NCI-H748 treated with DMSO at 0.1 percent for 48 hours (cell line): ENCODE measurements around the gene JAG2.

Experiments used
- DNase-seq: peaks from one replicate; lab custom pipeline; 2025; lab: John Stamatoyannopoulos, UW

Gene JAG2

DNA sequence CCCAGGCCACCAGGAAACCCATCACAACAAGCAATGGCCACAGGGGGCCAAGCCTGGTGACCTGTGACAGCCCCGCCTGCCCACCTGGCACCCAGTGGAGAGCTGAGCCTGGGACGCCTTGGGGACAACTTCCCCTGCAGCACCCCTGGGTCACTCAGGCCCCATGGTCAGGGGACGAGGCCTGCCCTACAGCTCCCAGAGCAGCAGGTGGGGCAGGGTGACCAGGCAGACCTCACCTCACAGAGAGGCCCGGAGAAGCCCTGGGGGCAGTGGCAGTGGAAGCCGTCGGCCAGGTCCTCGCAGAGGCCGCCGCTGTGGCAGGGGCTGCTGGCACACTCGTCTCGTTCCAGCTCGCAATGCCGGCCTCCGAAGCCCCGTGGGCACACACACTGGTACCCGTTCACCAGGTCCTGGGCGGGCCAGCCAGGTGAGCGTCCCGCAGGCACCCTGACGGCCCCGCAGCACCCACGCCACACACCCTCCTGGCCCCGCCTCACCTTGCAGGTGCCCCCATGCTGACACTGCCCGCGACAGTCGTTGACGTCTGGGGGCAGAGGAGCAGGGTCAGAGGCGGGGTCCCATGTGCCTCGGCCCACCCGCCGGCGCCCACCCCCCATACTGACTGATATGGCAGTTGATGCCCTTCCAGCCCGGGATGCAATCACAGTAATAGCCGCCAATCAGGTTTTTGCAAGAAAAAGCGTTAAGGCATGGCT is 18.1 kb downstream of the JAG2 start:
- DNase-seq = no peak

DNA sequence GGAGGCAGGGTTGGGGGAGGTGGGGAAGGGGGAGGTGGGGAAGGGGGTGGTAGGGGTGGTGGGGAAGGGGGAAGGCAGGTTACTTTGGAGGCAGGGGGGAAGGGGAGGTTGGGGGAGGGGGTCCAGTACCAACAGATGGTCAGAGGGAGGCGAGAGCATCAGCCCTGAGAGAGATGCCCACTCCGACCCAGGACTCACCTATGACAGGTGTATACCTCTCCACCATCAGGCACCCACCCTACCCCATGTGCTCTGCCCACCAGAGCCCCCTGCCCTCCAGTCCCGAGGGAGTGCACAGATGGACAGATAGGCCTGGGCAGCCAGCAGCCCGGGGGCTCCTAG is 18.6 kb downstream of the JAG2 start:
- no peak for DNase-seq

DNA sequence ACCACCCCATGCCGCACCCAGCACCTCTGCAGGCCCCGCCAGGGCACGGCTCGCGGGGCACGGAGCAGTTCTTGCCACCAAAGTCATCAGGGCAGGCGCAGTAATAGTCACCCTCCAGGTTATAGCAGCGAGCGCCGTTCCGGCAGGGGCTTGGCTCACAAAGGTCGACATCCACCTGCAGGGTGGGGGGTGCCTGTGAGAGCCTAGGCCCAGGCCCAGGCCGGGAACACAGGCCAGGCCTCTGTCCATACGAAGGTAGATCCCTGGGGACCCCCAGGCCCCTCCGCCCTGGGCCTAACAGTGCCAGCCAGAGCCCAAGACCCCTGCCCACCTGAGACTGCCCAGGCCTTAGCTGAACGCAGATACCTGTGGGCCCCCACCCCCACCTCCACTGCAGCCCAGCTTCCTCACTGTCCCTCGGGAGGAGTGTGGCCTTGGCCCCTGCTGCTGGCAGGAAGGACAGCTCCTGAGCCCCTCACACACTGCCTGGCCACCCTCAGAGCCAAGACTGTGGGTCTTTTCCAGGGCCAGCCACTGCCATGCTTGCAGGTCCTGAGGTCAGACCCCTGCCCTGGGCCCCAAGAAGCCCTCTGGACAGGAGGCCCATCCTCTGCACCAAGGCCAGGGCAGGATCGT is 19.3 kb downstream of the JAG2 start:
- DNase-seq = no peak

DNA sequence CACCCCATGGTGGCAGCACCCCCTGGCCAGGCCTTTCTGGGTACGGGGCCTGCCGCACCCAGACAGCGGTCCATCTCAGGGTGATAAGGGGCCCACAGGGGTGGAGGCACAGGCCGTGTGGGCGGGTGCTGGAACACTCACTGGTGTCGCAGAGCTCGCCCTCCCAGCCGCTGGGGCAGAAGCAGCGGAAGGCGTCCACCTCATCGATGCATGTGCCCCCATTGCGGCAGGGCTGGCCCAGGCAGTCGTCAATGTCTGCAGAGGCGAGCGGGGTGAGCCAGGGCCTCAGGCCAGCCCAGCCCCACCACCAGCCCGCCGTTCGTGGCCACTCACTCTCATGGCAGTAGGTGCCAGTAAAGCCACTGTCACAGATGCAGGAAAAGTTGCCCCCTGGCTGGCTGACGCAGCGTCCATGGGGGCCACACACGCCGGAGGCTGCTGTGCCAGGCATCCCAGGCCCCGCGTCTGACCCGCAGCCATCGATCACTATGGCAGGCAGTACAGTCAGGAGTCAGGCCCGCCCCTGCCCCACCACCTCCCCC is 19.9 kb downstream of the JAG2 start:
- no peak for DNase-seq

DNA sequence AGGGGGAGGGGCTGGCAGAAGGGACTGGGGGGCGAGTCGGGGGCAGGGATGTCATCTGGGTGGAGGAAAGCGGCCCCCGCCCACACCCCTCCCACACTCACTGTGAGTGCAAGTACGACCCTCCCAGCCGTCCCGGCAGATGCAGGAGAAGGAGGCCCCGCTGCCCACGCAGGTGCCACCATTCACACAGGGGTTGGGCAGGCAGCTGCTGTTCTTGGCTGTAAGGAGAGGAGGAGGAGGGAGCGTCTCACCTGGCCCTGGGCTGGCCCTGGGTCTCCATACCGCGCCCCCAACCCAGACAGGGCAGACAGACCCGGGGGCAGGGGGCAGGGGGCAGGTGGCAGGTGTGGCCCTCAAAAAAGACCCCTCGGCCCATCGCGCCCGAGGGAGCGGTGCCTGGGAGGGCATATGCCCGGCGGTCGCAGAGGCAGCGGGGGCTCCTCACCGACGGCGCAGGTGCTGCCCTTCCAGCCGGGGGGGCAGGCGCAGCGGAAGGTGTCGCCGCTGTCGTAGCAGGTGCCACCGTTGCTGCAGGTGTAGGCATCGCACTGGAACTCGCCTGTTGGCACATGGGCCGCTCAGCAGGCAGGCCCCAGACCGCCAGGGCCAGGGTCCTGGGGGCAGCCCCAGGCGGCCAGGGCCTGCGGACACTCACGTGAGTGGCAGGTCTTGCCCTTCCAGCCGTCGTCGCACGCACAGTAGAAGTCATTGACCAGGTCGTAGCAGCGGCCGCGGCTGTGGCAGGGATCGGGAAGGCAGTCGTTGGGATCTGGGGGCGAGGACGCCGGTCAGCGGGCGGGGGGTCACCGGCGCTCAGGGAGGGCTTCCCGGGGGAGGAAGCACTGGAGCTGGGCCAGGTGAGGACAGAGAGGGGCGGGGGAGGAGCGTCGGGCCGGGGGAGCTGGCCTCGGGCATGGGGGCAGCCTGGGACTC is 20.6 kb downstream of the JAG2 start:
- DNase-seq = no peak

DNA sequence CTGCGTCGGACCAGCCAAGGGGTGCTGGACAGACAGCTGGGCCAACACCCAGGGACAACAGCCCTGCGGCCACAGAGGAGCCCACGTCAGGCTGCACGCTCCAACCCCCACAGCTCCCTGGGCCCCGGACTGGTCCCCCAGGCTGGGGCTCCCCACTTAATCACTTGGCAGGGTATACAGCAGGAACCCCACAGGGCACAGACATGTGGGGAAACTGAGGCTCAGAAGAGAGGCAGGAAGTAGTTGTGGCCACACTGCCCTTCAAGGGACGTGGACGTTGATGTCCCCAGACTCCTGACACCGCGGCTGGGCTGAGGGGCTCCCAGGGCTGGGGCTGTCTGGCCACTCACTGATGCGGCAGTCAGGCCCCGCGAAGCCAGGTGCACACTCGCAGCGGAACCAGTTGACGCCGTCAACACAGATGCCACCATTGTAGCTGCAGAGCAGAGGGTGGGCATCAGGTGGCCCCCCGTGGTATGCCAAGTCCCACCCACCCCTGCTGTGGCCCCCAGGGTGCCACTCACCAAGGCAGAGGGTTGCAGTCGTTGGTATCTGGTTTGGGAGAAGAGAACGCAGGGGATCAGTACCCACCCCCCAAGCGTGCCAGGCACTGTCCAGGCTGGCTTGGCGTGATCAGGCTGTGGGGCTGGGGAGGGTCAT is 21.5 kb downstream of the JAG2 start:
- DNase-seq = no peak

DNA sequence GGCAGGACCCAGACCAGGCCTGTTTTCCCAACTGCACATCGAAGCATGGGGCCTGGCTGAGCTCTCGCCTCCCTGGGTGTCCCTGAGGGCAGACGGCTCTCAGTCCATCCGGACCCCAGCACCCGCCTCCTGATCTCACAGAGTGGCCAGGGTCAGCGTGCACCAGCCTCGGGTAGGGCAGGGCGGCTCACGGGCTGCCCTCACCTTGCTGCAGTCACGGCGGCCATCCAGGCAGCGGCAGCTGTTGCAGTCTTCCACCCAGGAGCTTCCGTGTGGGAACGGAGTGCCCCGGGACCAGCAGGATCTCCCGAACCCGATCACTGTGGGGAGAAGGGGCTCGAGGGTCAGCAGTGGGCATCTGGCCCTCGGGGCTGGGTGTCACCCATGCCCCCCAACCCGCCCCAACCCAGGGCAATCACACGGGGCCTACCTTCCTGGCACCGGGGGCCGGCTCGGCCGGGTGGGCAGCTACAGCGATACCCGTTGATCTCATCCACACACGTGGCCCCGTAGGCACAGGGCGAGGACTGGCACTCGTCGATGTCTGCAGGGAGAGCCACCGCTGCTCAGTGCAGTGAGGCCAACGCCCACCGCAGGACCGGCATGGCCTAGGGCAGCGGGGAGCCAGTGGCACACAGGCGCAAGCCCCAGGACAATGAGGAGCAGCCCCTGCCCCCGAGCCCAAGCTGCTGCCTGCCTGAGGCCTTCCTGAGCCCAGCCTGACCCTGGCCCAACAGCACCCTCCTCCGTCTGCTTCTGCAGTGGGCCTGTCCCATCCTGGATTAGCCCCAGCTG is 22.2 kb downstream of the JAG2 start:
- DNase-seq = no peak

DNA sequence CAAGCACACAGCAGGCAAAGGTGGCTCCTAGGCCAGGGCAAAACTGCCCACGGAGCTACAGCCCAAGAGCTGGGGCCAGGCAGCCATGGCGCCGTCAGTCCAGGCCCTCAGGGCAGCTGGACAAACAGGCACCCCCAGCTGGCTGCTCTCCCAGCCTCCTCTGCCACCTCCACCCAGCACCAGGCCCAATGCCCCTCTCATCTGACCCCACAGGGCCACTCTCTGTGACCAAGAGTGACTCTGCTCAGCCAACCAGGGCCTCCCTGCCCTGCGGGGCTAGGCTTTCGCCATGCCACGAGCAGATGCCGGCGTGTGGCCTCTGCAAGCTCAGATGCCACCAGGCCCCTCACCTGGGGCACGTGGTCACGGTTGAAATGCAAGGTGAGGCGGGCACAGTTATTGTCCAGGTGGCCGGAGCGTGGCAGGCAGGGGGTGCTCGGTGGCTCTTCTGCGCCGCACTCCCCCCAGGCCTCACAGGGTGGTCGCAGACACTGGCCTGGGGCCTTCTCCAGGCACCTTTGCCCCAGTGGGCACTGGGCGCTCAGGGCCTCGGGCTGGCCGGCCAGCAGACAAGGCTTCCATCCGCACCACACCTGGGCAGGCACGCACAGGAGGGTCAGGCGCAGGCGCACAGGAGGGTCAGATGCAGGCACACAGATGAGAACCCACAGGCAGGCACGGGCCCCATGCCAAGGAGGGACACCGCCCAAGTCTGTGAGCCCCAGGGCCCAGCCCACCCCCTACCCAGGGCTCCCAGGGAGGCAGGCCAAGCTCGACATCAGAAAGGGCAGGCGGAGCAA is 23.0 kb downstream of the JAG2 start:
- DNase-seq = no peak

DNA sequence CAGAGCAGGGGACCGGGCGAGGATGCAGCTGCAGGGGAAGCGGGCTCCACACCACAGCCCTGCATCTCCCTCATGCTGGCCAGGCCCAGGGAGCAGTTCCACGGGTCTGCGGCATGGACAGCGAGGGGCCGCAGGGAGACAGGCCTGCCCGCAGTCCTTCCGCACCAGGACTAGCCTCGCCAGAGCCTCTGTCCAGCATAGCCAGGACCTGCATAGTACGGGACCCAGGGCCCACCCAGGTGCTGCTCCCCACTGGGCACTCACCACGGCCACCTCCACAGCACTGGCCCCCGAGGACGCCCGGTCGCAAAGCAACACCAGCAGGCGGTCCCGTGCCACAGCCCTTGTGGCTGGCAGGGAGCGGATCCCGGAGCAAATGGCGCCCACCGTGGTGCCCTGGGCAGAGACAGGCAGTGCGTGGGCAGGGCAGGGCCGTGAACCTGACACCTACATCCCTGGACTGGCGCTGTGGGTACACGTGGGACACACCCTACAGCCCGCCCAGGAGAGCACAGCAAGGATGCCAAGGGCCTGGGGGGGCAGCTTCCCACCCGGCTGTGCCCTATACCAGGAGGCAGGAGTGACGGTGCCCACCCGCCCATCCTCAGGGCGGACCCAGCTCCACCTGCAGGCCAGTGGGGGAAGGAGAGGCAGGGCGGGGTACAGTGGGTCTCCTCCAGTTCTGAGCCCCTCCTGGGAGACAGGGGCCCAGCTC is 23.8 kb downstream of the JAG2 start:
- DNase-seq = no peak

DNA sequence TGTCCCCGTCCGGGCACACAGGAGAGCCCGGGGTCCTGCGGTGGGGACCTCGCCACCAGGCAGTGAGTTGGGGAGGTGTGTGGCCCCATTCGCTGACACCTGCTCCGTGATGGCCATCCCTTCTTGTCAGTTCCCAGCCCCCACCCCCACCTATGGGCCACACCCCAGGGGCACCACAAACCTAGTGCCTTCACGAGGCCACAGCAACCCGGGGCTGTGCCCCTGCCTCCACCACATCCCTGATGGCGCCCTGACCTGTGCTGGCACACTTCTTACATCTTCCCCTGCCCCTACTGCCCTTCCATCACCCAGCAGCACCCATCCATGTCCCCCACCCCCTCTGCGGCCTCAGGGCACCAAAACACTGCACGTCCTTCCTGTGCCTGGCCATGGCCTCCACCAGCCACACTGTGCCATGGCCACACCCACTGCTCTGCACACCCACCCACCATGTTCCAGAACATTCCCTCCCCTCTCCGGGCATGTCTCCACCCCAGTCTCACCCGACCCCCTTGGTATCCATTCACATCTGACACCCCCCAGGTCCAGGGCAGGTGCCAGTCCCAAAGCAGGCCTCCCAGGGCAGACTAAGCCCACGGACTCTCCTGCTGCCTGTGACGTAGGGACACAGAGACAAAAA is 24.4 kb downstream of the JAG2 start:
- DNase-seq = no peak

DNA sequence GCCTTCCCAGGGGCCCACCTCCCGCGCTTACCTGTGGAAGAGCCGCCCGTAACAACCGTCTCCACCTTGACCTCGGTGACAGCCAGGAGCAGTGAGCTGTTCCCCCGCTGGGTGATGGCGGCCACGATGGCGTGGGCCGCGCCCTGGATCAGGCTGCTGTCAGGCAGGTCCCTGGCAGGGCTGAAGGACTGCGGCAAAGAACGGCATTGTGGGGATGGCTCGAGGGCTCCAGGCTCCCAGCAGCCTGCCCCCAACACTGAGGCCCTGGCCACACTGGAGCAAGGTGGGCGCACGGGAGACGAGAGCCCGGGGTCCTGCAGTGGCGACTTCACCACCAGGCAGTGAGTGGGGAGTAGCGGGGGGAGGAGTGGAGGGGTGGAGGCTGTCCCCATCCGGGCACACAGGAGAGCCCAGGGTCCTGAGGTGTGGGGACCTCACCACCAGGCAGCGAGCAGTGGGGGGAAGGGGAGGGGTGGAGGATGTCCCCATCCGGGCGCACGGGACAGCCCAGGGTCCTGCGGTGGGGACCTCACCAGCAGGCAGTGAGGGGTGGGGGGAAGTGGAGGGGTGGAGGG is 25.0 kb downstream of the JAG2 start:
- no peak for DNase-seq

DNA sequence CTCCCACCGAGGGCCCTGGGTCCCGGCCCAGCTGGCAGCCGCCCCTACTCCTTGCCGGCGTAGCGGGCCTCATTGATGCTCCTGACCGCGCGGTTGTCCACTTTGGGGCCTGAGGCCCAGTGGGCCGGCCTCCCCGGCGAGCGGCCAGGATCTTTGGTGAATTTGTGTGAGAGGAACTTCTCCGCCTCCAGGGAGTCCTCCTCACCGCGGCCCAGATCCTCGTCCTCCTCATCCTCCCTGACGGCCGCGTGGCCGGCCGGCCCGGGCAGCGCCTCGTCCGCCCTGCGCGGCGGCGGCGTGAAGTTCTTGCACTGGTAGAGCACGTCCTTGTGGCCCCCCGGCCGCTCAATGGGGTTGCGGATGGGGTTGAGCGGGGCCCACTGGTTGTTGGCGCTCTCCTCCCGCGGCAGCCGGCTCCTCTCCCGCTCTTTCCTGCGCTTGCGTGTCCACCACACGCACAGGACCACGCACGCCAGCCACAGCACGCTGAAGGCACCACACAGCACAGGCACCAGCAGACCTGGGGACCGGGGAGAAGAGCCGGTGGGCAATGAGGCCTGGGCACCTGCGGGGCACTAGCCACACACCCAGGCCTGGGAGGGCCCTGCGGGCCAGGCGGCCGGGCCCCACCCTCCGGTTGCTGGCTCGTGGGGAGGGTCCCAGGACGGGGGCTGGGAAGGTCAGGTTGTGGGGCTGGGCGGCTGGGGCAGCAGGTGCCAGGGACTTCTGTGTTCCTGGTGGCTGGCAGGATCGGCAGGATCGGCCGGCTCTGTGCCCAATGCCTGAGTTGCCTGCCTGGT is 25.7 kb downstream of the JAG2 start:
- no peak for DNase-seq

DNA sequence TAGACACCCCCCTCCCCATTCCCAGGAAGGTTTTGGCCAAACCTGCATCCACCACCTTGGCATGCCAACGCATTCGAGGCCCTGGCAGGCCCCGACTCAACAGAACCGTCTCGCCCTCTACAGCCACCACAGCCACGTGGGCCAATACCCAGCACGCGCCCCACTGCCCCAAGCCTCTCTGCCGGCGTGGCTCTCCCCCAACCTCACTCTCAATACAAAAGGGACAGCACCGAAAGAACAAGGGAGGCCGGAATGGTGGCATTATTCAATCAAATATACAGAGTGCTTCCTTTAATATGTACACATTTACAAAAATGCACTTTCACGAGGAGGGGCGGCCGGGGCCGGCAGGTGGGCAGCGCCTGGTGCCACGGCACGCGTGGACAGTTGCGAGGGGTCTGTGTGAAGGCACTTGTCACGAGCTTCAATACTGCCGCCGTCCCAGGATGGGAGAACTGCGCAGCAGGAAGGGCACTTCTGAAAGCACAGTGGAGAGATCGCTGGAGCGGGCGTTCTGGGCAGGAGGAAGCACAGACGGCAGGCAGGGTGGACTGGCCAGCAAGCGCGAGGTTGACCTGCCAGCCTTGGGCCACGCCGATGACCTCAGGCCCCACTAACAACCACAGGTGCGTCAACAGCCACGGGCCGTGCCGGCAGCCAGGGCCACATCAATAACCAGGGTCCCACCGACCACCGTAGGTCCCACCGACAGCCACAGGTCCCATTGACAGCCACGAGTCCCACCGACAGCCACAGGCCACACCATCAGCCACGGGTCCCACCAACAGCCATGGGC is 26.9 kb downstream of the JAG2 start:
- no peak for DNase-seq

DNA sequence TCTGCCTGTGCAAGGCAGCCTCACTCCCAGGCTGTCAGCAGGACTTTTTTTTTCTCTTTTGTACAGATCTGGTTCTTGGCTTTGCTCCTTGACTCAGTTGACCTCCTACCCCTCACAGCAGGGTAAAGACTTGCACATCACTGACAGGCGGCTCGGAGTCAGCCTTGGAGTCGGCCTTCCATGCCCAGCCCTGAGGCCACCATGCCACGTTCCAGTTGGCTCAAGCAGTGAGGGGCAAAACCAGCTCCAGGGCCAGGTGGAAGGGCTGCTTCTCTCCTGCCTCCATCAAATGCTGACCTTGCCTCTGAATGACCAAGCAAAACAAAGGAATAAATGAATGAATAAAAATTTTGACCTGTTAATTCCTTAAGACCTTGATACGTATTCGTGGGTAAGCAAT is 27.6 kb downstream of the JAG2 start:
- no peak for DNase-seq

DNA sequence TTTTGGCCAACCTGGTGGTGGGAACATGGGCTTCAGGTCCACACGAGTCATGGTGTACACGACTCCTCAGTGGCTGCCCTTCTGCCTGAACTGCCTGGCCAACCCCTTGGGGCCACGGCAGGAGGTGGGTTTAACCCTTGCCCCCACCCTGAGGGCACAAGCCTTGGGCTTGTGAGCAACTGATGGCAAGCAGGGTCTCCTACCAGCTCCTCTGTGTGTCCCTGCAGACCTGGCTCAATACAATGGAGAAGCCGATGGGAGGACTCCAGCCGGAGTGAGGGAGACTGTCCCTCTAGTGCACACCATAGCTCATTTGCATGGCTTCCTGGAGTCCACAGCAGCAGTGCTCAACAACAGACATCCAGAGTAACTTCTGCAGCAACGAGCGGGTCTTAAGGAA is 28.0 kb downstream of the JAG2 start:
- no peak for DNase-seq

DNA sequence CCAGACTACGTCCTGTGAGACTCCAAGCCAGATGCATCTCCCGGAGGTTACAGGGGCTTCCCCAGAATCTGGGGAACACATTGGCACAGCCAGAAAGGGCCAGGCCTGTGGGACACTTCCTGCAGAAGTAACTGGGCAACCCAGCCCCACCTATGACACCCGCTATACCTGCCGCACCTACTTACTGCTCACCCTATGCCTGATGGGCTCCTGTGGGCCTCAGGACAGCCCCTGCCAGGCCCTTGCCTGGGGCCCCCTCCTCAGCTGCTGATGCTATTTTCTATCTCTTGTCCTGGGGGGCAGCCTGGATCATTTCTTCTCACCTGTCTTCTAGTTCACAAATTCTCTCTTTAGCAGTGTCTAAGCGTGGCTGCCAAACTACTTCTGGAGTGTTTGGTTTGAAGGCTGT is 28.7 kb downstream of the JAG2 start:
- no peak for DNase-seq

DNA sequence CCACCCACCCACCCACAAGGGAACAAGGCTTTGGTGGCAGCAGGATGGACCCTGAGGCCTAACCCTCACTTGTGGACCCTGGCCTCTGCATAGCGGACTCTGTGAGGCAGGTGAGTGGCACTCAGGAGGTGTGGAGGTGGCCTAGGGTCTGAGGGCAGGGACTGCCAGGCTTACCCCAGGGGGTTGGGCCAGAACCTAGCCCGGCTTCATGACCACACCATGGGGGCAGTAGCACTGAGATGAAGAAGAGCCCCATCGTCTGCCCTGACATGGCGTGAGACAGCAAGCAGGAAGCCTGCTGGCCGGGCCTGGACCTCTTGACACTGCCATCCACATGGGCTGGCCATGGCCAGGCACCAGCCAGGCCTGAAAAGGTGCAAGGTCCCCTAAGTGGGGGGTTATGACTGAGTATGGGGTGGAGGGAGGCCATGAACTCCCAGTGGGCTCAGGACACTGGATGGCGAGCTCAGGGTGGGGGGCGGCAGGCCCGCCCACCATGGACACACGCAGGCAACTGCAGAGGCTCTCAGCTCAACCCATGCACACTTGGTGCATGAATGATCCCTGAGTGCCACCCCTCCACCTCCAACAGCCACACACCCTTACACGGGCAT is 29.3 kb downstream of the JAG2 start:
- DNase-seq = no peak
